ENCODE measurements around the gene UQCR11.

UQCR11 gene

DNA sequence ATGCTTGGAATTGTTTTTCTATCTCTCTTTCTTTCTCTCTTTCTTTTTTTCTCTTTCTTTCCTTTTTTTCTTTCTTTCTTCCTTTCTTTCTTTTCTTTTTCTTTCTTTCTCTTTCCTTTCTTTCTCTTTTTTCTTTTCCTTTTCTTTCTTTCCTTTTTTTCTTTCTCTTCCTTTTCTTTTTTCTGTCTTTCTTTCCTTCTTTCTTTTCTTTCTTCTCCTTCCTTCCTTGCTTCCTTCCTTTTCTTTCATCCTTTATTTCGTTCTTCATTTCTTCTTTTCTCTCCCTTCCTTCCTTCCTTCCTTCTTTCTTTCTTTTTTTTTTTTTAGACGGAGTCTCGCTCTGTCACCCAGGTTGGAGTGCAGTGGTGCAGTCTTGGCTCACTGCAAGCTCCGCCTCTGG is 35.3 kb downstream of the UQCR11 start:
- Histone ChIP-seq H3F3A (ENCODE audit: control insufficient read depth, insufficient read depth) (peaks cover 11% of the 10 kb centered on the region), H3K4me1 (ENCODE audit: control insufficient read depth, low read length) (peaks cover 19% of the 10 kb centered on the region), H3K4me3 (ENCODE audit: low read length) (no peak overlapping the region), H3K79me2 (ENCODE audit: control insufficient read depth, low read length) (0 out of 2 replicates have a peak, but pooled peaks cover 5% of the 10 kb centered on the region), H3K27me3 (ENCODE audit: control insufficient read depth, low read length) (peaks cover 10% of the 10 kb centered on the region; the same call in 1 of the 2 replicates), H3K27ac (ENCODE audit: low read depth, low read length) (no peak overlapping the region), H4K20me1 (ENCODE audit: control insufficient read depth, insufficient read depth, low read depth, low read length) (no peaks in the 10 kb centered on the region), H3K36me3 (ENCODE audit: control insufficient read depth, low read length) (no peaks in the 10 kb centered on the region; the same call in 1 of the 2 replicates), H3K4me2 (ENCODE audit: low read length) (no peak overlapping the region), H3K9me2 (replicated peaks; ENCODE audit: control insufficient read depth, low read length) (no peaks in the 10 kb centered on the region), H3K9me3 (ENCODE audit: control insufficient read depth, insufficient read depth, low read length) (peaks cover 3% of the 10 kb centered on the region; the same call in 1 of the 2 replicates)
- TF ChIP-seq, protein P1, sequence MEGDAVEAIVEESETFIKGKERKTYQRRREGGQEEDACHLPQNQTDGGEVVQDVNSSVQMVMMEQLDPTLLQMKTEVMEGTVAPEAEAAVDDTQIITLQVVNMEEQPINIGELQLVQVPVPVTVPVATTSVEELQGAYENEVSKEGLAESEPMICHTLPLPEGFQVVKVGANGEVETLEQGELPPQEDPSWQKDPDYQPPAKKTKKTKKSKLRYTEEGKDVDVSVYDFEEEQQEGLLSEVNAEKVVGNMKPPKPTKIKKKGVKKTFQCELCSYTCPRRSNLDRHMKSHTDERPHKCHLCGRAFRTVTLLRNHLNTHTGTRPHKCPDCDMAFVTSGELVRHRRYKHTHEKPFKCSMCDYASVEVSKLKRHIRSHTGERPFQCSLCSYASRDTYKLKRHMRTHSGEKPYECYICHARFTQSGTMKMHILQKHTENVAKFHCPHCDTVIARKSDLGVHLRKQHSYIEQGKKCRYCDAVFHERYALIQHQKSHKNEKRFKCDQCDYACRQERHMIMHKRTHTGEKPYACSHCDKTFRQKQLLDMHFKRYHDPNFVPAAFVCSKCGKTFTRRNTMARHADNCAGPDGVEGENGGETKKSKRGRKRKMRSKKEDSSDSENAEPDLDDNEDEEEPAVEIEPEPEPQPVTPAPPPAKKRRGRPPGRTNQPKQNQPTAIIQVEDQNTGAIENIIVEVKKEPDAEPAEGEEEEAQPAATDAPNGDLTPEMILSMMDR (IDR thresholded peaks at IDR 0.05; ENCODE audit: low read depth, low read length, poor library complexity, severe bottlenecking), result no peak
- no peak for TF ChIP-seq EZH2phosphoT487 (IDR thresholded peaks at IDR 0.05; ENCODE audit: borderline replicate concordance, low read length)

- H3K27ac ChIP-seq (ENCODE audit: low read depth, low read length), result no peak within 1 kb of the TSS
Measured at GRCh38 chr19:1568320-1569019, 36.8 kb downstream of the UQCR11 start, which contains the start of gene MEX3D. Gene MEX3D (minus strand): TSS chr19:1568325. CDS start chr19:1568058, 267 bp downstream.

DNA sequence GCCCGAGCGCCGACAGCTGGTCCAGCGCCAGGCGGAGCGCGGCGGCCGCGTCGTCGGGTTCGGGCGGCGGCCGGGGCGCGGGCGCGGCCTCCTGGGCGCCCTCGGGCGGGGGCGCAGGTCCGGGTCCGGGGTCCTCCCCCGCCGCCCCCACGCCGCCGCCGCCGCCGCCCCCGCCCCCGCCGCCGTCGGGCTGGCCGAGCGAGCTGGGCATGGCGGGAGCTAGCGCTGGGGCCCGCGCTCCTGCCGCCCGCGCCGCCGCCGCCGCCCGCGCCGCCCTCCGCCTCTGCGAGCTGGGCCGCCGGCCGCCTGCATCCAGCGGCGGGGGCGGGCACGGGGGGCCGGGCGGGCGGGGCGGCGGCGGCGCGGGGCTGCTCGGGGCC is 37.4 kb downstream of the UQCR11 start:
- H3K4me2 ChIP-seq (ENCODE audit: low read length), result no peak overlapping the region
- H3K4me1 ChIP-seq (ENCODE audit: control insufficient read depth, low read length), result peaks cover 19% of the 10 kb centered on the region
- H3K9me3 ChIP-seq (ENCODE audit: control insufficient read depth, insufficient read depth, low read length), result peaks cover 3% of the 10 kb centered on the region; the same call in 1 of the 2 replicates
- peaks cover 7% of the 10 kb centered on the region for H3F3A ChIP-seq (ENCODE audit: control insufficient read depth, insufficient read depth)
- peaks cover 10% of the 10 kb centered on the region; the same call in 1 of the 2 replicates for H3K27me3 ChIP-seq (ENCODE audit: control insufficient read depth, low read length)
- H3K79me2 ChIP-seq (ENCODE audit: control insufficient read depth, low read length), result peaks cover 5% of the 10 kb centered on the region; the same call in 1 of the 2 replicates
- no peaks in the 10 kb centered on the region for H4K20me1 ChIP-seq (ENCODE audit: control insufficient read depth, insufficient read depth, low read depth, low read length)
- no peak overlapping the region for H3K27ac ChIP-seq (ENCODE audit: low read depth, low read length)
- no peaks in the 10 kb centered on the region for H3K36me3 ChIP-seq (ENCODE audit: control insufficient read depth, low read length)
- TF ChIP-seq EZH2phosphoT487 (IDR thresholded peaks at IDR 0.05; ENCODE audit: borderline replicate concordance, low read length), result no peak
- TF ChIP-seq, protein P1 (IDR thresholded peaks at IDR 0.05; ENCODE audit: low read depth, low read length, poor library complexity, severe bottlenecking), result no peak
- H3K4me3 ChIP-seq (ENCODE audit: low read length), result no peak overlapping the region
- no peaks in the 10 kb centered on the region for H3K9me2 ChIP-seq (replicated peaks; ENCODE audit: control insufficient read depth, low read length)

More at GRCh38 chr19:1568320-1569019, 36.8 kb downstream of the UQCR11 start, which contains the start of gene MEX3D:
- Histone ChIP-seq H3F3A (ENCODE audit: control insufficient read depth, insufficient read depth) (peaks cover 8% of the 10 kb centered on the region), H3K36me3 (ENCODE audit: control insufficient read depth, low read length) (no peaks in the 10 kb centered on the region), H3K4me1 (ENCODE audit: control insufficient read depth, low read length) (peaks cover 19% of the 10 kb centered on the region), H3K4me3 (ENCODE audit: low read length) (peak within 1 kb of the TSS; percentile 56), H4K20me1 (ENCODE audit: control insufficient read depth, insufficient read depth, low read depth, low read length) (no peaks in the 10 kb centered on the region), H3K9me2 (replicated peaks; ENCODE audit: control insufficient read depth, low read length) (no peaks in the 10 kb centered on the region), H3K4me2 (ENCODE audit: low read length) (peak within 1 kb of the TSS; percentile 64), H3K27me3 (ENCODE audit: control insufficient read depth, low read length) (peaks cover 10% of the 10 kb centered on the region; the same call in 1 of the 2 replicates), H3K79me2 (ENCODE audit: control insufficient read depth, low read length) (0 out of 2 replicates have a peak, but pooled peaks cover 5% of the 10 kb centered on the region), H3K9me3 (ENCODE audit: control insufficient read depth, insufficient read depth, low read length) (peaks cover 3% of the 10 kb centered on the region; the same call in 1 of the 2 replicates)
- TF ChIP-seq, protein P1 (IDR thresholded peaks at IDR 0.05; ENCODE audit: low read depth, low read length, poor library complexity, severe bottlenecking), result no peak
- no peak for TF ChIP-seq EZH2phosphoT487 (IDR thresholded peaks at IDR 0.05; ENCODE audit: borderline replicate concordance, low read length)
